C4-2B (cell line): Measurements from ENCODE around the gene ATP6V0A1.

Source experiments
- ZFX ChIP-seq: fragments of 450-650 bp; IDR thresholded peaks from 2 replicates; pipeline ENCODE4 v1.6.1; 2017
- TF ChIP-seq, protein P1 (sequence below): fragments of 450-650 bp; conservative IDR thresholded peaks from 2 replicates; pipeline ENCODE4 v1.5.1; 2017; ENCODE audit warnings: mild to moderate bottlenecking

- TF ChIP-seq, protein P1, sequence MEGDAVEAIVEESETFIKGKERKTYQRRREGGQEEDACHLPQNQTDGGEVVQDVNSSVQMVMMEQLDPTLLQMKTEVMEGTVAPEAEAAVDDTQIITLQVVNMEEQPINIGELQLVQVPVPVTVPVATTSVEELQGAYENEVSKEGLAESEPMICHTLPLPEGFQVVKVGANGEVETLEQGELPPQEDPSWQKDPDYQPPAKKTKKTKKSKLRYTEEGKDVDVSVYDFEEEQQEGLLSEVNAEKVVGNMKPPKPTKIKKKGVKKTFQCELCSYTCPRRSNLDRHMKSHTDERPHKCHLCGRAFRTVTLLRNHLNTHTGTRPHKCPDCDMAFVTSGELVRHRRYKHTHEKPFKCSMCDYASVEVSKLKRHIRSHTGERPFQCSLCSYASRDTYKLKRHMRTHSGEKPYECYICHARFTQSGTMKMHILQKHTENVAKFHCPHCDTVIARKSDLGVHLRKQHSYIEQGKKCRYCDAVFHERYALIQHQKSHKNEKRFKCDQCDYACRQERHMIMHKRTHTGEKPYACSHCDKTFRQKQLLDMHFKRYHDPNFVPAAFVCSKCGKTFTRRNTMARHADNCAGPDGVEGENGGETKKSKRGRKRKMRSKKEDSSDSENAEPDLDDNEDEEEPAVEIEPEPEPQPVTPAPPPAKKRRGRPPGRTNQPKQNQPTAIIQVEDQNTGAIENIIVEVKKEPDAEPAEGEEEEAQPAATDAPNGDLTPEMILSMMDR, result no peak
- TF ChIP-seq ZFX, result no peak
These were observed 22.3 kb upstream of the ATP6V0A1 start for GRCh38 chr17:42436391-42436790.
